GM13977 (cell line): ENCODE results near the gene AGPAT3.
A peak's percentile ranks its signal among the peaks of the same experiment; 100 is the strongest.

Source experiments
- DNase-seq: peaks from one replicate; pipeline ENCODE4 v3.0.0; 2012; ENCODE audit warnings: low spot score
- in situ Hi-C: fragments of 300-500 bp; cut with MboI; formaldehyde crosslinking; loops from one replicate; pipeline ENCODE4 v1.12.0; 2022; ENCODE audit warnings: low sequenced_read_pairs, low pct_unique_long_range_greater_than_20kb, mixed read lengths, inconsistent platforms; ENCODE audit not compliant: unreplicated experiment
- TF ChIP-seq, protein P1 (sequence below): IDR thresholded peaks from 2 replicates; pipeline ENCODE4 v1.5.1; 2012; ENCODE audit warnings: mild to moderate bottlenecking, control low read depth; ENCODE audit not compliant: insufficient read depth; ENCODE audit errors: extremely low read depth, missing control alignments

Gene AGPAT3

GRCh38 chr21:43971201-43971991, 106.4 kb downstream of the AGPAT3 start:
- no peak for DNase-seq
- TF ChIP-seq, protein P1, sequence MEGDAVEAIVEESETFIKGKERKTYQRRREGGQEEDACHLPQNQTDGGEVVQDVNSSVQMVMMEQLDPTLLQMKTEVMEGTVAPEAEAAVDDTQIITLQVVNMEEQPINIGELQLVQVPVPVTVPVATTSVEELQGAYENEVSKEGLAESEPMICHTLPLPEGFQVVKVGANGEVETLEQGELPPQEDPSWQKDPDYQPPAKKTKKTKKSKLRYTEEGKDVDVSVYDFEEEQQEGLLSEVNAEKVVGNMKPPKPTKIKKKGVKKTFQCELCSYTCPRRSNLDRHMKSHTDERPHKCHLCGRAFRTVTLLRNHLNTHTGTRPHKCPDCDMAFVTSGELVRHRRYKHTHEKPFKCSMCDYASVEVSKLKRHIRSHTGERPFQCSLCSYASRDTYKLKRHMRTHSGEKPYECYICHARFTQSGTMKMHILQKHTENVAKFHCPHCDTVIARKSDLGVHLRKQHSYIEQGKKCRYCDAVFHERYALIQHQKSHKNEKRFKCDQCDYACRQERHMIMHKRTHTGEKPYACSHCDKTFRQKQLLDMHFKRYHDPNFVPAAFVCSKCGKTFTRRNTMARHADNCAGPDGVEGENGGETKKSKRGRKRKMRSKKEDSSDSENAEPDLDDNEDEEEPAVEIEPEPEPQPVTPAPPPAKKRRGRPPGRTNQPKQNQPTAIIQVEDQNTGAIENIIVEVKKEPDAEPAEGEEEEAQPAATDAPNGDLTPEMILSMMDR = no peak
- in situ Hi-C loops = no loop called here

- TF ChIP-seq, protein P1 = no peak
- in situ Hi-C loops = no loop called here
- no peak for DNase-seq
These were observed 106.9 kb downstream of the AGPAT3 start for GRCh38 chr21:43971992-43972255.

GRCh38 chr21:43972850-43973633, 108.0 kb downstream of the AGPAT3 start:
- TF ChIP-seq, protein P1 = no peak
- no peak for DNase-seq
- in situ Hi-C loops = no loop called here

DNA sequence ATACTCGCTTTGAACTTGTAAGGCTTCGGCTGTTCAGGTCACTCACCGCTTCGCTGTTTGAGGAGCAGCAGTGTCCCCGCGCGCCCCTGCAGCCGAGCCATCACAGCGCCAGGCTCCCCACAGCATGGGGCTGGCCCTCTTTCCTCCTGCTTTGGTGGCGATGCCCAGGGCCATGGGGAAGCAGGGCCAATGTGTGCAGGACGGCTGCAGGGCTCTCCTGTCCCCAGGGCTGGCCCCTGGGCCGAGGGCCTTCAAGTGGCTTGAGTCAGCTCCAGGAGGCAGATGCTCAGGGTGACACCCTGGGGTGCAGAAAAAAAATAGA, 108.6 kb downstream of the AGPAT3 start:
- no peak for DNase-seq
- in situ Hi-C loops = no loop called here
- TF ChIP-seq, protein P1 = no peak

DNA sequence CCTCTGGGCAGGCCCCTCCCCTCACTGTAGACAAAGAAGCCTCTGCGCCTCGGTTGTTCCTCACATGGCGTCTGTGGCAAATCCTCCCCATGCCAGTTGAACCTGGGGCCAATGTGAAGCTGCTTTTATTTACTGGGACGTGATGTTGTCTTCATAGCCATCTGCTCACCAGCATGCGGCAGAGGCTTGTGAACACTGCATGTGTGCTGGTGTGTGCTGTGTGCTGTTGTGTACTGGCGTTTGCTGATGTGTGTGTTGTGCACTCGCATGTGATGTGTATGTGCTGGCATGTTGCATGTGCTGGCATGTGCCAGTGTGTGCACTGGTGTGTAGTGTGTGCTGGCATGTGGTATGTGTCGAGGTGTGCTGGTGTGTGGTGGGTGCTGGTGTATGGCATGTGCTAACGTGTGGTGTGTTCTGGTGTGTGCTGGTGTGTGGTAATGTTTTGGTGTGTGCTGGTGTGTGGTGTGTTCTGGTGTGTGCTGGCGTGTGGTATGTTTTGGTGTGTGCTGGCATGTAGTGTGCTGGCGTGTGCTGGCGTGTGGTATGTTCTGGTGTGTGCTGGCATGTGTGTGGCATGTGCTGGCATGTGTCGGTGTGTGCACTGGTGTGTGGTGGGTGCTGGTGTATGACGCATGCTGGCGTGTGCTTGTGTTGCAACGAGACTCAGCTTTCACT, 109.9 kb downstream of the AGPAT3 start:
- no peak for DNase-seq
- TF ChIP-seq, protein P1 = no peak
- in situ Hi-C loops = no loop called here

GRCh38 chr21:43975469-43976098, 110.6 kb downstream of the AGPAT3 start:
- in situ Hi-C loops = no loop called here
- TF ChIP-seq, protein P1 = peak; percentile 95
- peak; percentile 90 for DNase-seq
